Posterior cingulate gyrus (tissue), 11 donors: ENCODE measurements around the gene FOXE3.

Source experiments
- DNase-seq, 10 donors: peaks; one replicate each; pipeline versions ENCODE4 v3.0.0 to v3.0.0-alpha.2; 2020 to 2021; ENCODE audit warnings: mixed read lengths in 3 of 10
- intact Hi-C: fragments of 100-400 bp; cut with DNase I; formaldehyde crosslinking; loops from one replicate; pipeline ENCODE4 v1.15.1; 2023

FOXE3 gene

GRCh38 chr1:47403321-47403910 lies 12.7 kb upstream of the FOXE3 start:
- intact Hi-C loops, result no loop called here
- peak in 1 of 10 donors; percentile 31 for DNase-seq

GRCh38 chr1:47405697-47406096 lies 10.4 kb upstream of the FOXE3 start:
- intact Hi-C loops, result no loop called here
- DNase-seq, result peak in 1 of 10 donors; percentile 43

GRCh38 chr1:47406966-47407365 lies 9.1 kb upstream of the FOXE3 start:
- peak in 1 of 10 donors; percentile 20 for DNase-seq
- intact Hi-C loops, result no loop called here

- intact Hi-C loops, result no loop called here
- peak in 1 of 10 donors; percentile 12 for DNase-seq
These were observed 8.6 kb upstream of the FOXE3 start for GRCh38 chr1:47407481-47407880.

DNA sequence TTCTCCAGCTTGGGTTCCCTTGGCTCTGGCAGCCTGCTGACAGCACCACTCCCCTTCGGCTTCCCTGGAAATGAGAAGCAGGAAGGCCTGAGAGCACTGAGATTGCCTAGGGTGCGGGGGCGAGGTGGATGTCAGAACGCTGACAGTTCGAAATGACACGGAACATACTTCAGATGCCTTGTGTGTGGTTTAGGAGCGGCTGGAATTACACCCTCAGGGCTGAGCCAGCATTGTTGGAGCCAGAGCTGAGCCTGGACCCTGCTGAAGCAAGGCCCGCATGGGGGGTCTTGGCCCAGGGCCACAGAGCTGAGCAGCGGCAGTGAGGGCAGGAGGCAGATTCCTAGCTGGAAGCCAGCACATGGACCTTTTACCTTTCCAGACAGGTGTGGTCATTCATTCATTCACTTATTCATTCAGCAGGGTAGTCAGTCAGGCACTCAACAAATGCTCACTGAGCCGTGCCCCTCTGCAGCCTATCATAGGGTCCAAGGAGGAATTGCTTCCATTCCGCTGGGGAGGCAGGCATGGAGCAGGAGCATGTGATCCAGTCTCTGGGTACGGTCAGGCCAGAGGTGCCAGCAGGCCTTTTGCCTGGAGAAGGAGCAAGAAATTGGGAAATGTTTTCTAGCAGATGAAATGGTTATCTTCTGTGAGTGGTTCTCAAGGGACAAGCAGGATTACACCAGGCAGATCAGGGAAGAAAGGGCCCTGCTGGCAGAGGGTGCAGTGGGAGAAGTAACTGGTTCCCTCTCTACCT lies 6.6 kb upstream of the FOXE3 start:
- peak in 1 of 10 donors; percentile 69 for DNase-seq
- intact Hi-C loops, result no loop called here

GRCh38 chr1:47410068-47410455 lies 6.0 kb upstream of the FOXE3 start:
- no peak for DNase-seq
- intact Hi-C loops, result no loop called here

- intact Hi-C loops, result no loop called here
- peak in 1 of 10 donors; percentile 43 for DNase-seq
These were observed 4.6 kb upstream of the FOXE3 start for GRCh38 chr1:47411436-47411835.

GRCh38 chr1:47412437-47412836 lies 3.6 kb upstream of the FOXE3 start:
- intact Hi-C loops, result no loop called here
- peak in 1 of 10 donors; percentile 72 for DNase-seq

GRCh38 chr1:47416319-47417169 lies 459 bp downstream of the FOXE3 start:
- peak in 1 of 10 donors; percentile 77 for DNase-seq
- intact Hi-C loops, result no loop called here

DNA sequence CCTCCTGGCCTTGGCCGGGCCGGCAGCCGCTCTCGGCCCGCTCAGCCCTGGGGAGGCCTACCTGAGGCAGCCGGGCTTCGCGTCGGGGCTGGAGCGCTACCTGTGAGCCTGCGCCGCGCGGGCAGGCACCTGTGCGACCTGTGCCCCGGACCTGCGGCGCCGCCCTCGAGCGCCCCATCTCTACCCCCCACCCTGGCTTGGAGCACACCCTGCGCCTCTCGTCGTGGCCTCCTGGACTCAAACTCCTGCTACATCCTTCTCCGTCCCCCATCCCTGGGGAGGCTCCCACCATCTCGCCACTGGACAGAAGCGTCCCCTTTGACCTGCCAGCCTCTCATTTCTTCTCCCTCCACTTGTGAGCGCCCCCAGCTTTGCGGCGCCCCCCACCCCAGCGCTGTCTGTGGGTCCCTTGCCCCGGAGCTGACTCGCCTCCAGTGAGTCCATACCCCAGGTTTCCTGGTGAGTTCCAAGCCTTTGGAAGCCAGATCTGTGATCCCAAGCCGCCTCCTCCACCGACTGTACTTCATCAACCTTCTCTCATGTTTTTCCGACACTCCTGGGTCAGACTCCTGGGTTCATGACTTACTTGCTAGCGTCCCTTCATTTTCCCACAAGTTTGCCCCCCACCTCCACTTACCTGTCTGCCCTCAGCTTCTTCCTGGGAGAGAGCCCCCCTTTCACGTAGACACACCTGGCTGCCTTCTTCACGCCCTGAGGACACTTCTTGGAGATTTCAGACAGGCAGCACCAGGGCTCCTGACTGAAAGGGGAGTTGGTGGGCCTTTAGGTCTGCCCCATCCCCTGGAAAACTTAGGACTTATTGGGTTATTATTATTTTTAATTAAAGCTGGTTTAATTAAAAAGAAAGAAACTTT lies 1.3 kb downstream of the FOXE3 start:
- intact Hi-C loops, result no loop called here
- peak in 1 of 10 donors; percentile 49 for DNase-seq

DNA sequence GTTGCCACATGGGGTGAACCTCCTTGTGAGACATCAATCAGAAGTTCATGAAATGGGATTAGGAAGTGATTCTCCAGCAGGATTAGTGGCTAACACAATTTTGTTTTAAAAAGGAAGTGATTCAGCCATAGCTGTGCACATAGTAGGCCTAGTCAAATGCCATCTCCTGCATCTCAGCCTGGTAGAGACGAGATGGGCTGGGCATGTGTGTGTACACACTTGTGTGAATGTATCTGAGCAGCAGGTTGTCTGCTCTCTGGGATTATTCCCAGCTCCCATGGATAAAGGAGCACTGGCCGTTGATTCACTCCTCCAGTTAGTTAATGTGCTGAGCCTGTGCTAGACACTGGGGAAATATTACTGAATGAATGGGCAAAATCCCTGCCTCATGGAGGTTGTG lies 2.0 kb downstream of the FOXE3 start:
- peak in 1 of 10 donors; percentile 1 for DNase-seq
- intact Hi-C loops, result no loop called here

DNA sequence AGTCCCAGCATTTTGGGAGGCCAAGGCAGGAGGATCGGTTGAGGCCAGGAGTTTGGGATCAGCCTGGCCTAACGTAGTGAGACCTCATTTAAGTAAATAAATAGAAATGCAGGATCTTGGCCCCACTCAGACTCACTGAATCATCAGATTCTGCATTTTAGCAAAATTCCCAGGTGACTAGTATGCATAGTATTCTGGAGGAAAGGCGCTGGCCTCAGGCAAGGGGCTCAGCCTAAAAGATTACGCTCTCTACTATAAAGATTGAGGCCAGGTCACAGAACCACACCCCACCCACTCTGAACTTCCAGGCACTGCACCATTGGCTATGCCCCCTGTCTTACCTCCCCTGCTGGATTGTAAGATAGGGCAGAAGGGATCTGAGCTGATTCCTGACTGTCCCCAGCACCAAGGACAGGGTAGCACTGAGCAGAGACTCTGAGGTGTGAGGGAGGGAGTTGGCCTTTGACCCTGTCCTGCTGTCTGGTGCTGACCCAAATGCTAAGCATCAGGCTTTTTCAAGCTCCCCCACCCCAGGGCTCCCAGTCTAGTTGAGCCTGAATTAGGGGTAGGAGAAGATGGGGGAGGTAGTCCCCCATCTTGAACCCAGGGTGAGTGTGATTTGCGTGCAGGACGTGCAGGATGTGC lies 2.7 kb downstream of the FOXE3 start:
- peak in 1 of 10 donors; percentile 13 for DNase-seq
- intact Hi-C loops, result no loop called here

DNA sequence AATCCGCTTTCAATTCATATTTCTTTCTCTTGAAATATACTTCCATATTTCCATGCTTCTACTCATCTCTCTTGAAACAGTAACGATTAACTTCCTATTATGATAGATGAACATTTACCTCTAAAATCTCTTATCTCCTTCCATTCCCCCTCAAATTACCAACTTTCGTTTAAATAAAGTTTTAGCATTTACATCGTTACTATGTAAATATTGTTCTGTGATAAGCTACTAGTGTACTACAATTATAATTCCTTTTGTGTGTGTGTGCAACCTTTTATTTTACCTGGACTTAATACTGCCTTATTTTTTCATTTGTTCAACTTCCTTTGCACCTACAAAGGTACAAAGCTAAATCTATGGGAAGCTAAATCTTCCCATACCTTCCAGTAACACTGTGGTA lies 4.5 kb downstream of the FOXE3 start:
- intact Hi-C loops, result no loop called here
- no peak for DNase-seq

- DNase-seq, result no peak
- intact Hi-C loops, result loop anchor here (2.0 kb wide), 1 partner anchor 231 kb away; no protein-coding TSS in a partner anchor
These were observed 7.8 kb downstream of the FOXE3 start for GRCh38 chr1:47423872-47424271.

DNA sequence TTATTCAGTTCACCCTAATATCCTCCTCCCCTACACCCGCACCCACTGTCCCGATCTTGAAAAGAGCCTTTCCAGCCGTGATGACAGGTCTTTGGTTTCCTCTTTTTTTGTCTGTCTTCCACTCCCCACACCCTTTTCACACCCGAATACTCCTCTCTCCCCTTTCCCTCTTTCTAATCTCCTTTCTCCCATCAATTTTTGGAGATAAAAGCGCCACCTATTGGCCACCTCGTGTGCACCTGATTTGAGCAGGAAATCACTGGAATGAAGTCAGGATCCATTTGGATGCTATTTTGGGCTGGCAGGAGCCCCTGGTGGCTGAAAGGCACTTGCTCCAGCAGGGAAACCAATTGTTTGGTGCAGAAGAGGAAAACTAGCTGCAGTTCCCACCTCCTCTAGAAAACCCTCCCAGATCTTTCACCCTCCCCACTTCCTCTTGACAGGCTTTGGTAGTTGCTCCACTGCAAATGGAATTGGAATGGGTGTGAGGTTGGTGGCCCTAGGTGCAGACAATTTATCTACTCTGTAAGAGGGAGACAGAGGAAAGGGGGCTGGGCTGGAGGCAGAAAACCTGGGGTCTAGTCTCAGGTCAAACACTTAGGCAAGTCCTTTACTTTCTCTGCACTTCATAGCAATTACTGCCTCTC lies 8.4 kb downstream of the FOXE3 start:
- DNase-seq, result peak in 2 of 10 donors; percentile 22 to 39
- intact Hi-C loops, result loop anchor here (2.0 kb wide), 1 partner anchor 232 kb away; no protein-coding TSS in a partner anchor

DNA sequence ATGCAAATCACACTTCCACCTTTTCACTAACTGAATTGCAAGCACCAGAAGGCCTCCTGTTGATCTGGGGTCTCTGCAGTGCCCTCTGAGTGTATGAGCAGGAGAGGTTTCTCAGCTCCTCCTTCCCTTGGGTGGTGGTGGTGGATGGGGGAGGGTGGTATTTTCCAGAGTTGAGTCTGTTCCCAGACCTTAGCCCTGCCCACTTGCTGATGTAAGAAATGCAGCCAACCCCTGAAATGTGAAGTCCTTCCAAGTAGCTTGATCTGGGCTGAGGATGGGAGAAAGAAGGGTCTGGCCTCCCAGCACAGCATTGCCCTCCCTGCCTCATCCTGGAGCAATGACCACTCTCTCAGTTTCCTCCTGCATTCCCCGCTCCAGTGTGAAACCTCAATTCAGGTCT lies 15.4 kb downstream of the FOXE3 start:
- DNase-seq, result peak in 1 of 10 donors; percentile 38
- intact Hi-C loops, result no loop called here

GRCh38 chr1:47432071-47433036 lies 16.3 kb downstream of the FOXE3 start:
- intact Hi-C loops, result loop anchor here (1.0 kb wide), 2 partner anchors 278 to 294 kb away; no protein-coding TSS in a partner anchor
- peak; percentile 32 to 95 (median 75) for DNase-seq

DNA sequence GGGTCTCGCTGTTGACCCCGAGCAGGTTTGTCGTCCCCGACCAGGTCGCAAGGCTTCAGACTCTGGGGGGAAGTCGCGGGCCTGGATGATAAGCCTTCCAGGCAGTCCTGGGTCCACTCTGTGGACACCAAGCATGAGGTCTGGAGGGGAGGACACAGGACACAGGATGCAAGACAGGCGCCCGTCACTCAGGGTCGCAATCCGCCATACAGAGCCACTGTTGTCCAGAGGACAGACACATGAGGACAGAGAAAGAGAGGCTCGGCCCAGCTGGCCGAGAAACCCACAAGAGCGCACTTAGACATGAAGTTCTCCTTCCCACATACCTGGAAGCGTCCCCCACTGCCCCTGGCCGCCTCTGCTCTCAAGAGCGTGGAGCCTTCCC lies 16.9 kb downstream of the FOXE3 start:
- intact Hi-C loops, result no loop called here
- peak in 1 of 10 donors; percentile 70 for DNase-seq
